A549 treated with DMSO at 1 μM for 4 hours (cell line): ENCODE results near the gene RSPO3. TPM values are rescaled to one million over a fixed set of nuclear protein-coding genes. Genes with fewer than 3 reads are reported as not detected.

Source experiments
- total RNA-seq: library from RNA; stranded (reverse); fragments of 200-300 nt; extraction: Qiagen RNA extraction; gene quantifications from 5 replicates; pipeline ENCODE4 v1.2.3, GENCODE V29; 2022; ENCODE audit warnings: low read depth

Gene RSPO3
- 116 to 130 TPM (median 127 TPM) in 5 replicates for total RNA-seq

DNA sequence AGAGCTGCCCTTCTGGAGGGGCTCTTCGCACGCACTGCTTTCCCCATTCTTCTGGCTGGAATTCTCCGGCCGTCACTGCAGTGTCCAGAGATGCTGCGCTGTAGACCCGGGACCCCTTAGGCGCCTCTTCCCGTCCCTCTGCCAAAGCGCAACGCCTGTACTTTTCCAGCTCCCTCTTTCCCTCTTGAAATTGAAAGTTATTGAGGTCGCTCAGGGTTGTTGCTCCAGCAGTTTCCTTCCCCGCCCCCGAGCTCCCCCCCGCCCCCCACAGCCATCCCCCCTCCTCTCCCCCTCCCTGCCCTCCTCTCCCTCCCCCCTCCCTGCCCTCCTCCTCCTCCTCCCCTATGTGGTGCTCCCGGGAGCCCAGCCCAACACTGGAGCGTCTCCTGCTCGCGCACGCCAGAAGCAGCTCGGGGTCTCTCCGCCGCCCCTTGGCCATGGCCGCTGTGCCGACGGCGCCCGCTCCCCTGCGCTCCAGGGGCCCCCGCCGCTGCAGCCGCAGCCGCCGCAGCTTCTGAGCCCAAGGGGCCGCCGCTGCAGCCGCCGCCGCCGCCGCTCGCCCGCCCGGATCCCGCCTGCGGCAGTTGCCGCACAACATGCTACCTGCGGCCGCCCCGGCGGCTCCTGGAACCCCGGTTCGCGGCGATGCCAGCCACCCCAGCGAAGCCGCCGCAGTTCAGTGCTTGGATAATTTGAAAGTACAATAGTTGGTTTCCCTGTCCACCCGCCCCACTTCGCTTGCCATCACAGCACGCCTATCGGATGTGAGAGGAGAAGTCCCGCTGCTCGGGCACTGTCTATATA lies at the start of gene RSPO3:
TSS of gene RSPO3 (plus strand) at position 374 of the 804 bp plus-strand sequence. CDS start 522 bp downstream, outside the sequence.

Other genes with a start within 250 kb of the RSPO3 start
- gene RNF146, start 148.2 kb downstream of the RSPO3 start, total RNA-seq = 9.2 to 11.4 TPM (median 11.3 TPM) in 5 replicates
- 37.7 to 56.0 TPM (median 39.2 TPM) in 5 replicates for gene ECHDC1, start 224.9 kb downstream of the RSPO3 start, total RNA-seq